G401 (cell line): ENCODE results near the gene HCN2. TPM values are rescaled to one million over a fixed set of nuclear protein-coding genes. Genes with fewer than 3 reads are reported as not detected.
A peak's percentile ranks its signal among the peaks of the same experiment; 100 is the strongest.
"Not testable (repeated sequence)": the region's sequence is repeated elsewhere in the genome, so short reads cannot be mapped to it uniquely, and the experiment has no call there.

Experiments
- DNase-seq: peaks from one replicate; pipeline ENCODE4 v3.0.0-alpha.2; 2015; ENCODE audit warnings: low spot score
- in situ Hi-C: cut with HindIII; loops from 2 replicates; pipeline ENCODE4 v1.10.0; 2016; ENCODE audit warnings: low sequenced_read_pairs, mixed read lengths
- total RNA-seq: library from RNA; depleted of rRNA; stranded (reverse); fragments of >200 nt; shearing (Covaris generic); gene quantifications from 2 replicates; pipeline ENCODE4 v1.2.3, GENCODE V29; 2014

Gene HCN2
- total RNA-seq, 1 experiment from 2014 or later = 6.0 TPM

- in situ Hi-C loops = no loop called here
- no peak for DNase-seq
Measured at GRCh38 chr19:597406-598315, 8.0 kb downstream of the HCN2 start.

- DNase-seq = no peak
- in situ Hi-C loops = no loop called here
Measured at GRCh38 chr19:601310-601709, 11.6 kb downstream of the HCN2 start.

- in situ Hi-C loops = no loop called here
- DNase-seq = no peak
Measured at GRCh38 chr19:601790-602189, 12.1 kb downstream of the HCN2 start.

GRCh38 chr19:602391-603301 is 13.0 kb downstream of the HCN2 start:
- DNase-seq = no peak

GRCh38 chr19:603302-603639 is 13.6 kb downstream of the HCN2 start:
- DNase-seq, in situ Hi-C loops: not testable (repeated sequence)

More at GRCh38 chr19:602391-603301, 13.0 kb downstream of the HCN2 start:
- in situ Hi-C loops = no loop called here

GRCh38 chr19:603779-604178 is 14.1 kb downstream of the HCN2 start:
- DNase-seq, in situ Hi-C loops: not testable (repeated sequence)

GRCh38 chr19:604355-604754 is 14.7 kb downstream of the HCN2 start:
- DNase-seq = no peak
- in situ Hi-C loops = no loop called here

GRCh38 chr19:605061-605971 is 15.6 kb downstream of the HCN2 start:
- in situ Hi-C loops, DNase-seq: not testable (repeated sequence)

GRCh38 chr19:607301-608154 is 17.8 kb downstream of the HCN2 start:
- in situ Hi-C loops = no loop called here
- no peak for DNase-seq

- DNase-seq = no peak
- in situ Hi-C loops = no loop called here
Measured at GRCh38 chr19:608155-609003, 18.7 kb downstream of the HCN2 start.

GRCh38 chr19:609004-609346 is 19.3 kb downstream of the HCN2 start:
- in situ Hi-C loops = no loop called here
- DNase-seq = no peak

GRCh38 chr19:610071-610800 is 20.6 kb downstream of the HCN2 start:
- in situ Hi-C loops = no loop called here
- DNase-seq = peak; percentile 32

- in situ Hi-C loops = no loop called here
- peak; percentile 61 for DNase-seq
Measured at GRCh38 chr19:610801-611480, 21.3 kb downstream of the HCN2 start.

GRCh38 chr19:611481-611868 is 21.8 kb downstream of the HCN2 start:
- no peak for DNase-seq
- in situ Hi-C loops = no loop called here

GRCh38 chr19:612941-613340 is 23.3 kb downstream of the HCN2 start:
- in situ Hi-C loops = no loop called here
- DNase-seq = no peak
